Smooth muscle cell (in vitro differentiated cells): ENCODE results near the gene PCARE. TPM values are rescaled to one million over a fixed set of nuclear protein-coding genes. Genes with fewer than 3 reads are reported as not detected.

Experiments used
- DNase-seq: peaks from one replicate; lab custom pipeline; 2025; ENCODE audit not compliant: unreplicated experiment; lab: John Stamatoyannopoulos, UW
- H2AFZ ChIP-seq: fragments of 200-600 bp; sonication (generic); 2 replicates; pipeline ENCODE4 v1.6.0; 2016; ENCODE audit warnings: antibody characterized with exemption, low read depth, mild to moderate bottlenecking
- H3F3A ChIP-seq: fragments of 200-600 bp; sonication (generic); 2 replicates; pipeline ENCODE4 v1.6.0; 2017; ENCODE audit warnings: antibody characterized with exemption, low read depth
- H3K27ac ChIP-seq: fragments of 200-600 bp; sonication (generic); 2 replicates; pipeline ENCODE4 v1.5.1; 2016; ENCODE audit warnings: low read depth, mild to moderate bottlenecking
- H3K27me3 ChIP-seq: fragments of 200-600 bp; sonication (generic); 2 replicates; pipeline ENCODE4 v1.6.1; 2016; ENCODE audit warnings: low read depth, mild to moderate bottlenecking
- H3K36me3 ChIP-seq: fragments of 200-600 bp; sonication (generic); 2 replicates; pipeline ENCODE4 v1.5.1; 2016; ENCODE audit warnings: low read depth
- H3K4me1 ChIP-seq: fragments of 200-600 bp; sonication (generic); 2 replicates; pipeline ENCODE4 v1.5.1; 2016; ENCODE audit warnings: low read depth
- H3K4me2 ChIP-seq: fragments of 200-600 bp; sonication (generic); 2 replicates; pipeline ENCODE4 v1.6.0; 2016; ENCODE audit warnings: mild to moderate bottlenecking
- H3K4me3 ChIP-seq: fragments of 200-600 bp; sonication (generic); 2 replicates; pipeline ENCODE4 v1.5.1; 2016; ENCODE audit warnings: mild to moderate bottlenecking
- H3K79me2 ChIP-seq: fragments of 200-600 bp; sonication (generic); 2 replicates; pipeline ENCODE4 v1.6.0; 2016; ENCODE audit warnings: low read depth, mild to moderate bottlenecking
- H3K9ac ChIP-seq: fragments of 200-600 bp; sonication (generic); 2 replicates; pipeline ENCODE4 v1.6.0; 2016; ENCODE audit warnings: low read depth
- H3K9me3 ChIP-seq: fragments of 200-600 bp; sonication (generic); replicated peaks from 2 replicates; pipeline ENCODE4 v1.5.1; 2016; ENCODE audit warnings: low read depth
- H4K20me1 ChIP-seq: fragments of 200-600 bp; sonication (generic); 2 replicates; pipeline ENCODE4 v1.6.0; 2016; ENCODE audit warnings: low read depth
- WGBS: methylation state at CpG from one replicate; pipeline ENCODE4 v1.1.7; 2016; ENCODE audit warnings: low lambda C conversion rate; 5-methylcytosine and 5-hydroxymethylcytosine counted together
- polyA plus RNA-seq: library from polyadenylated mRNA; unstranded; fragments of >200 nt; fragmentation: Nextera tagmentation; extraction: Ambion mirVana; gene quantifications from 2 replicates; pipeline ENCODE4 v1.2.1, GENCODE V29; 2016
- total RNA-seq: library from RNA; depleted of rRNA; stranded (reverse); fragments of >200 nt; gene quantifications from 2 replicates; pipeline ENCODE4 v1.2.3, GENCODE V29; 2014
- TF ChIP-seq, protein P1 (sequence below): fragments of 200-600 bp; sonication (generic); IDR thresholded peaks from 2 replicates; pipeline ENCODE4 v1.5.1; 2017; ENCODE audit warnings: borderline replicate concordance, mild to moderate bottlenecking, antibody characterized with exemption; ENCODE audit not compliant: insufficient read depth, poor library complexity, severe bottlenecking

Gene PCARE
- total and polyA plus RNA-seq, 2 experiments from 2014 or later, result not detected

DNA sequence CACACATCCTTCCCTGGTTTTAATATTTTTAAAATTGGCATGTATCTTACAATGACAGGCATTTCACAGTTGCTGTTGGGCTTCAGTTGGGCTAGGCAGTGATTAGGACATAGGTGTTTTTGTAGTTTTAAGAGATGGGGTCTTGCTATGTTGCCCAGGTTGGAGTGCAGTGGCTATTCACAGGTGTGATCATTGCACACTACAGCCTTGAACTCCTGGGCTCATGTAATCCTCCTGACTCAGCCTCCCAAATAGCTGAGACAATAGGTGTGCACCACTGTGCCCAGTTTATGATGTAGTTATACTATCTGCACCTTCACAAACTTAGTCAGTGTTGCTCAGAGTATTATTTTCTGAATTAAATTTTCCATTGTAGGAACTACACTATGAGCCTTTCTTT, 43.3 kb downstream of the PCARE start:
- H3F3A ChIP-seq, result no peaks in the 10 kb centered on the region

DNA sequence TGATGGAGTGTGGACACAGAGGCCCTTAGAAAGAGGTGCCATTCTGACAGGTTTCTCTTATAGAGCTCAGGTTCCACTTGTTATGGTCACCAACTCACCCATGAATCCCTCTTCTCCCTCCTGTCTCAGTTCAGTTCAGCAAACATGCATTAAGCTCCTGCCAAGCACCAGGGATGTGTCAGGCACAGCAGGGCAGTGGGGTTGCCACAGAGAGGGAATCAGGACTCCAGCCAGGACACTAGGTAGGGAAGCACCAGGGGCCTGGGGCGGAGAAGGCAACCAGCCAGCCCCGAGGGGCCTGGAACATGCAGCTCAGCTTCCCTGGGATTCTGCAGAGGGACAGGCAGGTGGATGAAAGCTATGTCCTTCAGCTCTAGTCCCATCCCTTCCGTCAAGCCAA, 48.6 kb downstream of the PCARE start:
- Histone ChIP-seq H3K4me3 (no peak overlapping the region), H3K9me3 (no peaks in the 10 kb centered on the region), H3K27ac (no peak overlapping the region), H3K27me3 (no peaks in the 10 kb centered on the region), H3K4me2 (no peak overlapping the region), H3F3A (no peaks in the 10 kb centered on the region), H3K79me2 (no peaks in the 10 kb centered on the region), H3K4me1 (no peaks in the 10 kb centered on the region), H4K20me1 (no peaks in the 10 kb centered on the region), H3K36me3 (no peaks in the 10 kb centered on the region), H2AFZ (no peak overlapping the region), H3K9ac (no peak overlapping the region)
- DNase-seq, result no peak
- WGBS, result 88% methylated on average over 3 of the region's 3 CpGs
- TF ChIP-seq, protein P1, sequence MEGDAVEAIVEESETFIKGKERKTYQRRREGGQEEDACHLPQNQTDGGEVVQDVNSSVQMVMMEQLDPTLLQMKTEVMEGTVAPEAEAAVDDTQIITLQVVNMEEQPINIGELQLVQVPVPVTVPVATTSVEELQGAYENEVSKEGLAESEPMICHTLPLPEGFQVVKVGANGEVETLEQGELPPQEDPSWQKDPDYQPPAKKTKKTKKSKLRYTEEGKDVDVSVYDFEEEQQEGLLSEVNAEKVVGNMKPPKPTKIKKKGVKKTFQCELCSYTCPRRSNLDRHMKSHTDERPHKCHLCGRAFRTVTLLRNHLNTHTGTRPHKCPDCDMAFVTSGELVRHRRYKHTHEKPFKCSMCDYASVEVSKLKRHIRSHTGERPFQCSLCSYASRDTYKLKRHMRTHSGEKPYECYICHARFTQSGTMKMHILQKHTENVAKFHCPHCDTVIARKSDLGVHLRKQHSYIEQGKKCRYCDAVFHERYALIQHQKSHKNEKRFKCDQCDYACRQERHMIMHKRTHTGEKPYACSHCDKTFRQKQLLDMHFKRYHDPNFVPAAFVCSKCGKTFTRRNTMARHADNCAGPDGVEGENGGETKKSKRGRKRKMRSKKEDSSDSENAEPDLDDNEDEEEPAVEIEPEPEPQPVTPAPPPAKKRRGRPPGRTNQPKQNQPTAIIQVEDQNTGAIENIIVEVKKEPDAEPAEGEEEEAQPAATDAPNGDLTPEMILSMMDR, result no peak

More for the DNA sequence above, 43.3 kb downstream of the PCARE start:
- H3K79me2 ChIP-seq, result no peaks in the 10 kb centered on the region
- no peak overlapping the region for H3K4me2 ChIP-seq
- no peaks in the 10 kb centered on the region for H3K4me1 ChIP-seq
- H3K27me3 ChIP-seq, result no peaks in the 10 kb centered on the region
- no peak overlapping the region for H3K27ac ChIP-seq
- no peaks in the 10 kb centered on the region for H3K9me3 ChIP-seq
- no peak for DNase-seq
- no peaks in the 10 kb centered on the region for H3K36me3 ChIP-seq
- H3K4me3 ChIP-seq, result no peak overlapping the region
- TF ChIP-seq, protein P1, result no peak
- H2AFZ ChIP-seq, result no peak overlapping the region
- no peak overlapping the region for H3K9ac ChIP-seq
- H4K20me1 ChIP-seq, result no peaks in the 10 kb centered on the region

DNA sequence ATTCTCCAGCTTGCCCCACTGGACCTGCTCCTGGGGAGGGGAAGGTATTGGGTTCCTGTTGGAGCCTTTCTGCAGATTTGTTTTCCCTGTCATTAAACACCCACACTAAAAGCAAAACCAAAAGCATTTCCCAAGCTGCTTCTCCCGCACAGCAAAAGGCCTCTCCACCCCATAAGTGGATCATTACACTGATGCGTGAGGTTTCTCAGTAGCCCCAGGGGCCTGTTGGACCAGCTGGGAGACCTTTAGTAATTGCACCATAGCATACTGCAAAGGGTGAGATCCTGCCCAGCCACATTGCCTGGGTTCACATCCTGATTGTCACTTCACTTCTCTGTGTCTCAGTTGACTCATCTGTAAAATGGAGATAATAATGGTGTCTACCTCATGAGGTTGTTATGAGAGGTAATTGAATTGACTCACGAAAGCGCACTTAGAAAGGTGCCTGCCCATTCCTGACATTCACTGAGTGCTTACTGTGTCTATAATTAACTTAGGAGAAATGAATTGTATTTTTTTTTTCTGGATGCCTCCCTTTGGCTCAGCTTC, 49.4 kb downstream of the PCARE start:
- H3K4me1 ChIP-seq, result no peaks in the 10 kb centered on the region
- no peaks in the 10 kb centered on the region for H3K36me3 ChIP-seq
- H4K20me1 ChIP-seq, result no peaks in the 10 kb centered on the region
- no peak overlapping the region for H3K9ac ChIP-seq
- no peak for DNase-seq
- H3K4me2 ChIP-seq, result no peak overlapping the region
- H3F3A ChIP-seq, result no peaks in the 10 kb centered on the region
- H2AFZ ChIP-seq, result no peak overlapping the region
- no peak overlapping the region for H3K4me3 ChIP-seq
- TF ChIP-seq, protein P1, result no peak
- H3K9me3 ChIP-seq, result no peaks in the 10 kb centered on the region
- H3K27ac ChIP-seq, result no peak overlapping the region
- 59% methylated on average over 4 of the region's 4 CpGs for WGBS
- no peaks in the 10 kb centered on the region for H3K79me2 ChIP-seq
- H3K27me3 ChIP-seq, result no peaks in the 10 kb centered on the region

DNA sequence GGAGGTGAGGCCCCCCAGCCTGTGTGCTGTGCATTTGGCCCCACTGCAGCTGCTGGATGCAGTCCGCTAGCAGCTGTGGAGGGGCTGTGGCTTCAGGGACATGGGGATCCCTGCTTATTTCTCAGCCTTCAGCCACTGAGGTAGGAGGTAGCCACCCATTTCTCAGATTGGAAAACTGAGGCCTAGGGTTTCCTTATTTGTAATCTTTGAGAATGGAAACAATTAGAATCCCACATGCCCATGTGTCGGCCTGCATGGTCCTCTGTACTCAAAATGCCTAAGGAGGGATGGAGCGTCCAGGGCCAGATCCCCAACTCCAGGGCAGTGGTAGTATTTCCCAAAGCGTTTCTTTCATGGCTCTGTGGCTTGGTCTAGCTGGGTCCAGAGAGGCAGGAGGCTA, 51.1 kb downstream of the PCARE start:
- H3K27me3 ChIP-seq, result no peaks in the 10 kb centered on the region
- 96% methylated on average over 4 of the region's 4 CpGs for WGBS

More for the DNA sequence above, 51.1 kb downstream of the PCARE start:
- Histone ChIP-seq H4K20me1 (no peaks in the 10 kb centered on the region), H3K79me2 (no peaks in the 10 kb centered on the region), H3K36me3 (no peaks in the 10 kb centered on the region), H2AFZ (no peak overlapping the region), H3F3A (no peaks in the 10 kb centered on the region), H3K4me1 (peaks cover 3% of the 10 kb centered on the region), H3K9ac (no peak overlapping the region), H3K4me2 (no peak overlapping the region), H3K4me3 (no peak overlapping the region), H3K27ac (no peak overlapping the region), H3K9me3 (no peaks in the 10 kb centered on the region)
- no peak for DNase-seq
- TF ChIP-seq, protein P1, result no peak
